HepG2 (cell line): ENCODE results near the gene VEGFB. TPM values are rescaled to one million over a fixed set of nuclear protein-coding genes. Genes with fewer than 3 reads are reported as not detected.

Source experiments
- ADNP ChIP-seq: sonication (generic); formaldehyde crosslinking; IDR thresholded peaks from 2 replicates; pipeline ENCODE4 v1.4.0; 2020; ENCODE audit warnings: missing genetic modification reagents
- ASH2L ChIP-seq: fragments of 300-600, 200-600 bp; sonication (generic); IDR thresholded peaks from 2 replicates; pipeline ENCODE4 v1.7.0; 2017; ENCODE audit warnings: low read depth, mild to moderate bottlenecking, moderate library complexity, mixed read lengths, low read length; ENCODE audit not compliant: insufficient read length
- DMAP1 ChIP-seq: IDR thresholded peaks from 2 replicates; pipeline ENCODE4 v1.6.1; 2016
- EEA1 ChIP-seq: sonication (generic); formaldehyde crosslinking; IDR thresholded peaks from 2 replicates; pipeline ENCODE4 v1.5.1; 2020; ENCODE audit warnings: mild to moderate bottlenecking, missing genetic modification reagents, borderline replicate concordance
- ESRRA ChIP-seq: sonication (generic); formaldehyde crosslinking; IDR thresholded peaks from 2 replicates; pipeline ENCODE4 v1.5.1; 2020; ENCODE audit warnings: mild to moderate bottlenecking, low read depth, missing genetic modification reagents
- HES4 ChIP-seq: sonication (generic); formaldehyde crosslinking; IDR thresholded peaks from 2 replicates; pipeline ENCODE4 v1.9.0; 2021; ENCODE audit warnings: mild to moderate bottlenecking, missing genetic modification reagents, borderline replicate concordance
- IKZF4 ChIP-seq: sonication (generic); formaldehyde crosslinking; IDR thresholded peaks from 2 replicates; pipeline ENCODE4 v1.5.1; 2020; ENCODE audit warnings: borderline replicate concordance, mild to moderate bottlenecking, low read depth, missing genetic modification reagents; ENCODE audit errors: not compliant biosample characterization
- KDM2A ChIP-seq: sonication (generic); formaldehyde crosslinking; IDR thresholded peaks from 2 replicates; pipeline ENCODE4 v1.4.0; 2020; ENCODE audit warnings: low read depth, missing genetic modification reagents, borderline replicate concordance
- KLF16 ChIP-seq, 2 experiments: sonication (generic) in 1 of 2; formaldehyde crosslinking in 1 of 2; IDR thresholded peaks; 2 replicates each; pipeline versions ENCODE4 v1.6.1 to v1.8.0; 2016 to 2023; ENCODE audit warnings: missing genetic modification reagents in 2 of 2, missing compliant biosample characterization in 1 of 2
- NFIB ChIP-seq: sonication (generic); formaldehyde crosslinking; IDR thresholded peaks from 2 replicates; pipeline ENCODE4 v1.9.0; 2021; ENCODE audit warnings: missing genetic modification reagents, mild to moderate bottlenecking, borderline replicate concordance
- PHF21A ChIP-seq: sonication (generic); formaldehyde crosslinking; IDR thresholded peaks from 2 replicates; pipeline ENCODE4 v1.5.0; 2020; ENCODE audit warnings: mild to moderate bottlenecking, missing genetic modification reagents
- POLR2AphosphoS5 ChIP-seq: IDR thresholded peaks from 2 replicates; pipeline ENCODE4 v1.6.1; 2012; ENCODE audit warnings: low read depth, low read length
- RFX5 ChIP-seq: IDR thresholded peaks from 2 replicates; pipeline ENCODE4 v1.6.1; 2011; ENCODE audit warnings: low read depth, low read length, improper control_type of control experiment
- SAFB2 ChIP-seq: sonication (generic); formaldehyde crosslinking; IDR thresholded peaks from 2 replicates; pipeline ENCODE4 v1.5.1; 2020; ENCODE audit warnings: missing genetic modification reagents, low read depth, mild to moderate bottlenecking, borderline replicate concordance
- SP4 ChIP-seq: sonication (generic); formaldehyde crosslinking; IDR thresholded peaks from 2 replicates; pipeline ENCODE4 v1.8.1; 2023; ENCODE audit warnings: mild to moderate bottlenecking, missing genetic modification reagents
- ZBTB34 ChIP-seq: sonication (generic); formaldehyde crosslinking; IDR thresholded peaks from 2 replicates; pipeline ENCODE4 v1.8.0; 2022; ENCODE audit warnings: mild to moderate bottlenecking, missing genetic modification reagents
- ZKSCAN5 ChIP-seq: sonication (generic); formaldehyde crosslinking; IDR thresholded peaks from 2 replicates; pipeline ENCODE4 v1.5.1; 2020; ENCODE audit warnings: mild to moderate bottlenecking, missing genetic modification reagents
- ZNF296 ChIP-seq: sonication (generic); formaldehyde crosslinking; conservative IDR thresholded peaks from 2 replicates; pipeline ENCODE4 v1.5.0; 2020; ENCODE audit warnings: mild to moderate bottlenecking, missing genetic modification reagents
- ZNF550 ChIP-seq: sonication (generic); formaldehyde crosslinking; IDR thresholded peaks from 2 replicates; pipeline ENCODE4 v1.4.0; 2020; ENCODE audit warnings: mild to moderate bottlenecking, missing genetic modification reagents, borderline replicate concordance
- ZNF563 ChIP-seq: sonication (generic); formaldehyde crosslinking; IDR thresholded peaks from 2 replicates; pipeline ENCODE4 v1.8.0; 2022; ENCODE audit warnings: mild to moderate bottlenecking, moderate library complexity, missing genetic modification reagents
- ZNF577 ChIP-seq: sonication (generic); formaldehyde crosslinking; IDR thresholded peaks from 2 replicates; pipeline ENCODE4 v1.4.0; 2020; ENCODE audit warnings: mild to moderate bottlenecking, low read depth, missing genetic modification reagents, borderline replicate concordance
- ZNF589 ChIP-seq: sonication (generic); formaldehyde crosslinking; conservative IDR thresholded peaks from 2 replicates; pipeline ENCODE4 v1.8.0; 2022; ENCODE audit warnings: mild to moderate bottlenecking, moderate library complexity, missing genetic modification reagents
- ZZZ3 ChIP-seq: sonication (generic); formaldehyde crosslinking; IDR thresholded peaks from 2 replicates; pipeline ENCODE4 v1.4.0; 2020; ENCODE audit warnings: missing genetic modification reagents, mild to moderate bottlenecking, borderline replicate concordance
- polyA plus RNA-seq, 8 experiments: library from polyadenylated mRNA; depleted of rRNA in 3 of 8; stranded (reverse) in 7 of 8; unstranded in 1 of 8; fragments of >200 nt; fragmentation: Illumina TruSeq in 4 of 8; extraction: Trizol in 4 of 8; gene quantifications; 2 replicates each; pipeline versions ENCODE4 v1.2.1 to v1.2.3, GENCODE V29; 2011 to 2016; ENCODE audit warnings: low read depth in 4 of 8, missing spikeins in 1 of 8, mixed read lengths in 1 of 8; ENCODE audit not compliant: insufficient read depth in 1 of 8
- total RNA-seq, 5 experiments: library from RNA; depleted of rRNA; stranded (reverse); fragments of >200 nt; fragmentation: Illumina TruSeq; extraction: Trizol; gene quantifications; 2 replicates each; pipeline ENCODE4 v1.2.3, GENCODE V29; 2016; ENCODE audit warnings: low read depth in 1 of 5
- TF ChIP-seq, protein P1 (sequence below): sonication (generic); formaldehyde crosslinking; IDR thresholded peaks from 2 replicates; pipeline ENCODE4 v1.8.0; 2023; ENCODE audit warnings: mild to moderate bottlenecking, missing genetic modification reagents
- TF ChIP-seq, protein P2 (sequence below): sonication (generic); formaldehyde crosslinking; IDR thresholded peaks from 2 replicates; pipeline ENCODE4 v1.4.0; 2020; ENCODE audit warnings: missing genetic modification reagents
- TF ChIP-seq, protein P3 (sequence below): IDR thresholded peaks from 2 replicates; pipeline ENCODE4 v1.6.1; 2012; ENCODE audit warnings: inconsistent platforms

The VEGFB gene
- total and polyA plus RNA-seq, 2 of the 13 experiments (the other 11 are each of a cell fraction or from before 2014, with no cell fraction given) = 9.0 to 11.3 TPM

DNA sequence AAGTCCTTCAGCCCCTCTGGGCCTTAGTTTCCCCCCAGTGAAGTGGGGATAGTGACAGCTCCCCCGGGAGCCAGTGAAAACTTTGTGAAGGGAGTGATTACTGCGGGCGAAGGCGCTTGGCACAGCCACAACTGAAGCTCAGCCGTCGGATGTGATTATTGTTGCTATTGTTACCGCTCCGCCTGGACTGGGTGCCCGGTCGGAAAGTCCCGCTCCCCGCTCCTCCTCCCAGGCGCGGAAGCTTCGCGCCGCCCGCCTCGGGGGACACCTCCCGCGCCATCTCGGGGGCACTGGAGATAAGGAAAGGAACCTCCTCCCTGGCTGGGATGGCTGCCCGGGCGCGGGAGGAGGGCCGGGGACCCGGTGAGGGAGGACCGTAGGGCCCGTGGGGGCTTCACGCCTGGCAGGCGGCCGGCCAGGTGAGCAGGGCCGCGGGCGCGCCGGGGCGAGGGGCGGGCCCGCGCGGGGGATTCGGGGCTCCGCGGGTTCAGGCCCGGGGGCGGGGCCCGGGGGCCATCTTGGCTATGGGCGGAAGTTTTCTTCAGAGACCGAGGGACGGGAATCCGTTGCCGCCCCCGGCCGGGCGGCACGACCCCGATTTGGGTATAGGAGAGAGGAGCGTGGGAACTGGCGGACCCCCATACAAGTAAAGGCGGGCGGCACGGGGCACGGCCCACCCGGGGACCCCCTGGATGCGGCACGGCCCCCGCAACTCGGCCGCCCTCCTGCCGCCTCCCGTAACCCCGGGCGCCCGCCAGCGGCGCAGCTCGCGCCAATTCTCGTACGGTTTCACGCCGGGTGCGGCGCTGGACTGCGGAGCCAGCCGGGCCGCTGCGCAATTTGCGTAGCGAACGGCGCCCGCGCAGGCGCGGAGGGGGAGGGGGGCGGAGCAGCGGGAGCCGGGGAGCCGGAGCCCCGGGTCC is 50.8 kb downstream of the VEGFB start, which contains the start of gene GPR137 (continued):
- TF ChIP-seq ESRRA (no peak), ADNP (CRISPR knock-in tag) (no peak), ZKSCAN5 (no peak), IKZF4 (CRISPR knock-in tag) (no peak), PHF21A (0 out of 2 replicates have a peak, but pooled peaks have one; percentile 25), ZNF563 (peak; percentile 74), SAFB2 (CRISPR knock-in tag) (no peak), ZNF589 (CRISPR knock-in tag) (no peak), RFX5 (no peak), ZBTB34 (no peak), ZZZ3 (CRISPR knock-in tag) (no peak), ZNF577 (CRISPR knock-in tag) (no peak), ASH2L (peak; percentile 58), EEA1 (no peak), SP4 (CRISPR knock-in tag) (peak; percentile 2; the same call in 1 of the 2 replicates), DMAP1 (CRISPR knock-in tag) (0 out of 2 replicates have a peak, but pooled peaks have one; percentile 9), ZNF296 (CRISPR knock-in tag) (no peak), ZNF550 (CRISPR knock-in tag) (no peak), KDM2A (peak; percentile 7), POLR2AphosphoS5 (no peak), NFIB (no peak), HES4 (0 out of 2 replicates have a peak, but pooled peaks have one; percentile 41), KLF16 (CRISPR knock-in tag; IDR thresholded peaks at IDR 0.05) (0 out of 4 replicates have a peak, but pooled peaks of 1 of the 2 experiments have one; percentile 18)
- TF ChIP-seq, protein P1, sequence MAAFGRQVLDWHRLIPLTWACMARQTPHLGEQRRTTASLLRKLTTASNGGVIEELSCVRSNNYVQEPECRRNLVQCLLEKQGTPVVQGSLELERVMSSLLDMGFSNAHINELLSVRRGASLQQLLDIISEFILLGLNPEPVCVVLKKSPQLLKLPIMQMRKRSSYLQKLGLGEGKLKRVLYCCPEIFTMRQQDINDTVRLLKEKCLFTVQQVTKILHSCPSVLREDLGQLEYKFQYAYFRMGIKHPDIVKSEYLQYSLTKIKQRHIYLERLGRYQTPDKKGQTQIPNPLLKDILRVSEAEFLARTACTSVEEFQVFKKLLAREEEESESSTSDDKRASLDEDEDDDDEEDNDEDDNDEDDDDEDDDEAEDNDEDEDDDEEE (CRISPR knock-in tag) = peak; percentile 16; the same call in 1 of the 2 replicates
- TF ChIP-seq, protein P2, sequence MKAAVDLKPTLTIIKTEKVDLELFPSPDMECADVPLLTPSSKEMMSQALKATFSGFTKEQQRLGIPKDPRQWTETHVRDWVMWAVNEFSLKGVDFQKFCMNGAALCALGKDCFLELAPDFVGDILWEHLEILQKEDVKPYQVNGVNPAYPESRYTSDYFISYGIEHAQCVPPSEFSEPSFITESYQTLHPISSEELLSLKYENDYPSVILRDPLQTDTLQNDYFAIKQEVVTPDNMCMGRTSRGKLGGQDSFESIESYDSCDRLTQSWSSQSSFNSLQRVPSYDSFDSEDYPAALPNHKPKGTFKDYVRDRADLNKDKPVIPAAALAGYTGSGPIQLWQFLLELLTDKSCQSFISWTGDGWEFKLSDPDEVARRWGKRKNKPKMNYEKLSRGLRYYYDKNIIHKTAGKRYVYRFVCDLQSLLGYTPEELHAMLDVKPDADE (CRISPR knock-in tag) = no peak
- TF ChIP-seq, protein P3, sequence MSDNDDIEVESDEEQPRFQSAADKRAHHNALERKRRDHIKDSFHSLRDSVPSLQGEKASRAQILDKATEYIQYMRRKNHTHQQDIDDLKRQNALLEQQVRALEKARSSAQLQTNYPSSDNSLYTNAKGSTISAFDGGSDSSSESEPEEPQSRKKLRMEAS = peak; percentile 8; the same call in 1 of the 2 replicates
